ENCODE data around the gene CCDC8. TPM values are rescaled to one million over a fixed set of nuclear protein-coding genes. Genes with fewer than 3 reads are reported as not detected.

The CCDC8 gene
- total RNA-seq, 6 donors from 2014 or later: 6.0 to 14.3 (median 8.3) TPM

- H3K9me3 ChIP-seq: no peaks in the 10 kb centered on the region
- H3K27ac ChIP-seq: no peak overlapping the region
- no peak for TF ChIP-seq CTCF (IDR thresholded peaks at IDR 0.05)
- TF ChIP-seq POLR2AphosphoS5 (IDR thresholded peaks at IDR 0.05): no peak
- TF ChIP-seq EP300 (IDR thresholded peaks at IDR 0.05): no peak
- TF ChIP-seq POLR2A (IDR thresholded peaks at IDR 0.05): no peak
- peaks cover 15 to 78% (median 69%) of the 10 kb centered on the region in 4 donors for H3K36me3 ChIP-seq
- peaks cover 6 to 16% (median 12%) of the 10 kb centered on the region in 4 donors for H3K4me1 ChIP-seq
- no peak for DNase-seq
- ATAC-seq (ENCODE audit: low FRiP score in 2 of 2): no peak
- no peak overlapping the region for H3K4me3 ChIP-seq
- no peaks in the 10 kb centered on the region for H3K27me3 ChIP-seq
- WGBS, 2 donors: 88 to 94% methylated on average over 18 to 25 of the region's 25 CpGs
Observed at GRCh38 chr19:46388311-46389095, 24.9 kb downstream of the CCDC8 start.

GRCh38 chr19:46387713-46388130, 25.6 kb downstream of the CCDC8 start:
- H3K27me3 ChIP-seq: no peaks in the 10 kb centered on the region
- WGBS, 2 donors: 80 to 95% methylated on average over 4 to 10 of the region's 10 CpGs
- H3K36me3 ChIP-seq: peaks cover 17 to 86% (median 75%) of the 10 kb centered on the region in 4 donors
- TF ChIP-seq CTCF (IDR thresholded peaks at IDR 0.05): no peak
- TF ChIP-seq POLR2AphosphoS5 (IDR thresholded peaks at IDR 0.05): no peak
- TF ChIP-seq EP300 (IDR thresholded peaks at IDR 0.05): no peak
- no peak for TF ChIP-seq POLR2A (IDR thresholded peaks at IDR 0.05)
- ATAC-seq (ENCODE audit: low FRiP score in 2 of 2) (no peak), DNase-seq (no peak)
- peaks cover 6 to 16% (median 7%) of the 10 kb centered on the region in 4 donors for H3K4me1 ChIP-seq
- no peaks in the 10 kb centered on the region for H3K9me3 ChIP-seq
- no peak overlapping the region for H3K27ac ChIP-seq
- no peak overlapping the region for H3K4me3 ChIP-seq

GRCh38 chr19:46386996-46387712, 26.2 kb downstream of the CCDC8 start:
- no peak for ATAC-seq (ENCODE audit: low FRiP score in 2 of 2)
- H3K27me3 ChIP-seq: no peaks in the 10 kb centered on the region
- WGBS, 2 donors: 95 to 97% methylated on average over 25 to 30 of the region's 30 CpGs
- no peak overlapping the region for H3K27ac ChIP-seq
- TF ChIP-seq POLR2A (IDR thresholded peaks at IDR 0.05) (no peak), CTCF (IDR thresholded peaks at IDR 0.05) (no peak), POLR2AphosphoS5 (IDR thresholded peaks at IDR 0.05) (no peak), EP300 (IDR thresholded peaks at IDR 0.05) (no peak)
- no peaks in the 10 kb centered on the region for H3K9me3 ChIP-seq
- peaks cover under 1 to 10% (median 3%) of the 10 kb centered on the region in 4 donors for H3K4me1 ChIP-seq
- H3K4me3 ChIP-seq: no peak overlapping the region
- no peak for DNase-seq
- H3K36me3 ChIP-seq: peaks cover 20 to 91% (median 78%) of the 10 kb centered on the region in 4 donors

GRCh38 chr19:46386151-46386550, 27.2 kb downstream of the CCDC8 start:
- DNase-seq (no peak), ATAC-seq (ENCODE audit: low FRiP score in 2 of 2) (no peak)
- 94 to 95% methylated on average over 9 to 10 of the region's 10 CpGs for WGBS, 2 donors
- TF ChIP-seq EP300 (IDR thresholded peaks at IDR 0.05) (no peak), CTCF (IDR thresholded peaks at IDR 0.05) (no peak), POLR2AphosphoS5 (IDR thresholded peaks at IDR 0.05) (no peak)
- no peaks in the 10 kb centered on the region for H3K9me3 ChIP-seq
- H3K27ac ChIP-seq: no peak overlapping the region
- no peaks in the 10 kb centered on the region for H3K27me3 ChIP-seq
- H3K4me1 ChIP-seq: peaks cover 0 to under 1% (median 0%) of the 10 kb centered on the region in 4 donors
- no peak overlapping the region for H3K4me3 ChIP-seq
- peaks cover 20 to 96% (median 84%) of the 10 kb centered on the region in 4 donors for H3K36me3 ChIP-seq

Data from upper lobe of left lung (tissue), 6 donors.